PC-3 (cell line): ENCODE results near the gene ZNF346.

Experiments
- EZH2 ChIP-seq: fragments of 300-600 bp; sonication (generic); IDR thresholded peaks from one replicate; pipeline ENCODE4 v1.6.1; 2017; ENCODE audit warnings: antibody characterized with exemption, mild to moderate bottlenecking, low read length; ENCODE audit not compliant: unreplicated experiment
- EZH2phosphoT487 ChIP-seq: fragments of 300-600 bp; sonication (generic); IDR thresholded peaks from 2 replicates; pipeline ENCODE4 v1.6.1; 2018; ENCODE audit warnings: mild to moderate bottlenecking, antibody characterized with exemption, low read length, borderline replicate concordance
- TF ChIP-seq, protein P1 (sequence below): fragments of 300-600 bp; sonication (generic); conservative IDR thresholded peaks from 2 replicates; pipeline ENCODE4 v1.5.1; 2017; ENCODE audit warnings: antibody characterized with exemption, low read depth, mild to moderate bottlenecking, low read length

GRCh38 chr5:177027665-177028064 lies 5.2 kb downstream of the ZNF346 start:
- TF ChIP-seq, protein P1, sequence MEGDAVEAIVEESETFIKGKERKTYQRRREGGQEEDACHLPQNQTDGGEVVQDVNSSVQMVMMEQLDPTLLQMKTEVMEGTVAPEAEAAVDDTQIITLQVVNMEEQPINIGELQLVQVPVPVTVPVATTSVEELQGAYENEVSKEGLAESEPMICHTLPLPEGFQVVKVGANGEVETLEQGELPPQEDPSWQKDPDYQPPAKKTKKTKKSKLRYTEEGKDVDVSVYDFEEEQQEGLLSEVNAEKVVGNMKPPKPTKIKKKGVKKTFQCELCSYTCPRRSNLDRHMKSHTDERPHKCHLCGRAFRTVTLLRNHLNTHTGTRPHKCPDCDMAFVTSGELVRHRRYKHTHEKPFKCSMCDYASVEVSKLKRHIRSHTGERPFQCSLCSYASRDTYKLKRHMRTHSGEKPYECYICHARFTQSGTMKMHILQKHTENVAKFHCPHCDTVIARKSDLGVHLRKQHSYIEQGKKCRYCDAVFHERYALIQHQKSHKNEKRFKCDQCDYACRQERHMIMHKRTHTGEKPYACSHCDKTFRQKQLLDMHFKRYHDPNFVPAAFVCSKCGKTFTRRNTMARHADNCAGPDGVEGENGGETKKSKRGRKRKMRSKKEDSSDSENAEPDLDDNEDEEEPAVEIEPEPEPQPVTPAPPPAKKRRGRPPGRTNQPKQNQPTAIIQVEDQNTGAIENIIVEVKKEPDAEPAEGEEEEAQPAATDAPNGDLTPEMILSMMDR: no peak
- TF ChIP-seq EZH2: no peak
- no peak for TF ChIP-seq EZH2phosphoT487
